HEK293 (cell line): ENCODE results near the gene SIGMAR1.

Experiments used
- ATF2 ChIP-seq: fragments of 450-650 bp; formaldehyde crosslinking; IDR thresholded peaks from 2 replicates; pipeline ENCODE4 v1.5.1; 2016; ENCODE audit warnings: missing biosample characterization, missing genetic modification characterization, low read depth
- CTCF ChIP-seq: fragments of 450-650 bp; formaldehyde crosslinking; IDR thresholded peaks from 2 replicates; pipeline ENCODE4 v1.5.1; 2016; ENCODE audit warnings: missing biosample characterization, missing genetic modification characterization
- EGR2 ChIP-seq: fragments of 450-650 bp; formaldehyde crosslinking; IDR thresholded peaks from 2 replicates; pipeline ENCODE4 v1.5.1; 2016; ENCODE audit warnings: low read depth, missing biosample characterization, missing genetic modification characterization
- FEZF1 ChIP-seq: fragments of 450-650 bp; formaldehyde crosslinking; IDR thresholded peaks from 2 replicates; pipeline ENCODE4 v1.5.1; 2016; ENCODE audit warnings: missing biosample characterization, missing genetic modification characterization
- KLF10 ChIP-seq: fragments of 450-650 bp; IDR thresholded peaks from 2 replicates; pipeline ENCODE4 v1.5.1; 2018; ENCODE audit warnings: missing biosample characterization, mild to moderate bottlenecking, missing genetic modification characterization
- KLF8 ChIP-seq: fragments of 450-650 bp; formaldehyde crosslinking; IDR thresholded peaks from 2 replicates; pipeline ENCODE4 v1.5.1; 2016; ENCODE audit warnings: missing biosample characterization, missing genetic modification characterization
- MZF1 ChIP-seq: fragments of 450-650 bp; formaldehyde crosslinking; IDR thresholded peaks from 2 replicates; pipeline ENCODE4 v1.5.1; 2017; ENCODE audit warnings: missing biosample characterization, missing genetic modification characterization, borderline replicate concordance
- REPIN1 ChIP-seq: fragments of 450-650 bp; formaldehyde crosslinking; IDR thresholded peaks from 2 replicates; pipeline ENCODE4 v1.5.1; 2017; ENCODE audit warnings: missing biosample characterization, missing genetic modification characterization, low read depth
- SP3 ChIP-seq: fragments of 450-650 bp; formaldehyde crosslinking; IDR thresholded peaks from 2 replicates; pipeline ENCODE4 v1.5.1; 2016; ENCODE audit warnings: missing biosample characterization, missing genetic modification characterization
- TCF7L2 ChIP-seq: IDR thresholded peaks from 2 replicates; pipeline ENCODE4 v1.6.1; 2011; ENCODE audit warnings: low read depth, mild to moderate bottlenecking, inconsistent platforms, low read length, moderate library complexity, borderline replicate concordance
- YY2 ChIP-seq: fragments of 450-650 bp; formaldehyde crosslinking; IDR thresholded peaks from 2 replicates; pipeline ENCODE4 v1.5.1; 2016; ENCODE audit warnings: missing biosample characterization, missing genetic modification characterization
- ZBTB21 ChIP-seq: fragments of 450-650 bp; formaldehyde crosslinking; IDR thresholded peaks from 2 replicates; pipeline ENCODE4 v1.5.1; 2017; ENCODE audit warnings: missing biosample characterization, missing genetic modification characterization
- ZBTB8A ChIP-seq: fragments of 450-650 bp; formaldehyde crosslinking; IDR thresholded peaks from 2 replicates; pipeline ENCODE4 v1.5.1; 2016; ENCODE audit warnings: missing biosample characterization, missing genetic modification characterization
- ZFP37 ChIP-seq: fragments of 450-650 bp; formaldehyde crosslinking; IDR thresholded peaks from 2 replicates; pipeline ENCODE4 v1.5.1; 2016; ENCODE audit warnings: missing biosample characterization, missing genetic modification characterization
- ZNF114 ChIP-seq: fragments of 450-650 bp; formaldehyde crosslinking; IDR thresholded peaks from 2 replicates; pipeline ENCODE4 v1.5.0; 2017; ENCODE audit warnings: missing biosample characterization, missing genetic modification characterization
- ZNF214 ChIP-seq: fragments of 450-650 bp; formaldehyde crosslinking; IDR thresholded peaks from 2 replicates; pipeline ENCODE4 v1.5.1; 2017; ENCODE audit warnings: missing biosample characterization, mild to moderate bottlenecking, missing genetic modification characterization, borderline replicate concordance
- ZNF221 ChIP-seq: fragments of 450-650 bp; formaldehyde crosslinking; IDR thresholded peaks from 2 replicates; pipeline ENCODE4 v1.5.1; 2017; ENCODE audit warnings: missing biosample characterization, missing genetic modification characterization, borderline replicate concordance
- ZNF311 ChIP-seq: fragments of 450-650 bp; formaldehyde crosslinking; IDR thresholded peaks from 2 replicates; pipeline ENCODE4 v1.5.1; 2017; ENCODE audit warnings: missing biosample characterization, missing genetic modification characterization, borderline replicate concordance
- ZNF366 ChIP-seq: fragments of 450-650 bp; formaldehyde crosslinking; conservative IDR thresholded peaks from 2 replicates; pipeline ENCODE4 v1.5.1; 2016; ENCODE audit warnings: missing biosample characterization, missing genetic modification characterization
- ZNF473 ChIP-seq: fragments of 450-650 bp; formaldehyde crosslinking; IDR thresholded peaks from 2 replicates; pipeline ENCODE4 v1.5.1; 2017; ENCODE audit warnings: missing biosample characterization, missing genetic modification characterization
- ZNF555 ChIP-seq: fragments of 450-650 bp; formaldehyde crosslinking; conservative IDR thresholded peaks from 2 replicates; pipeline ENCODE4 v1.5.1; 2017; ENCODE audit warnings: missing biosample characterization, mild to moderate bottlenecking, missing genetic modification characterization, inconsistent platforms
- ZNF560 ChIP-seq: fragments of 450-650 bp; formaldehyde crosslinking; IDR thresholded peaks from 2 replicates; pipeline ENCODE4 v1.5.1; 2017; ENCODE audit warnings: missing biosample characterization, missing genetic modification characterization, borderline replicate concordance
- ZNF585B ChIP-seq: fragments of 450-650 bp; formaldehyde crosslinking; IDR thresholded peaks from 2 replicates; pipeline ENCODE4 v1.5.1; 2016; ENCODE audit warnings: missing biosample characterization, missing genetic modification characterization
- ZNF626 ChIP-seq: fragments of 450-650 bp; sonication (Bioruptor Pico); formaldehyde crosslinking; IDR thresholded peaks from 2 replicates; pipeline ENCODE4 v1.5.1; 2018; ENCODE audit warnings: missing biosample characterization, missing genetic modification characterization, inconsistent platforms
- ZNF658 ChIP-seq: fragments of 450-650 bp; formaldehyde crosslinking; IDR thresholded peaks from 2 replicates; pipeline ENCODE4; 2016; ENCODE audit warnings: missing biosample characterization, missing genetic modification characterization
- ZNF664 ChIP-seq: fragments of 450-650 bp; formaldehyde crosslinking; IDR thresholded peaks from 2 replicates; pipeline ENCODE4 v1.5.1; 2016; ENCODE audit warnings: missing biosample characterization, missing genetic modification characterization
- ZNF785 ChIP-seq: fragments of 450-650 bp; formaldehyde crosslinking; IDR thresholded peaks from 2 replicates; pipeline ENCODE4 v1.5.1; 2016; ENCODE audit warnings: missing biosample characterization, missing genetic modification characterization
- ZSCAN18 ChIP-seq: fragments of 450-650 bp; formaldehyde crosslinking; IDR thresholded peaks from 2 replicates; pipeline ENCODE4 v1.5.1; 2016; ENCODE audit warnings: missing biosample characterization, missing genetic modification characterization
- ZXDB ChIP-seq: fragments of 450-650 bp; formaldehyde crosslinking; IDR thresholded peaks from 2 replicates; pipeline ENCODE4 v1.5.1; 2016; ENCODE audit warnings: missing biosample characterization, missing genetic modification characterization
- TF ChIP-seq, protein P1 (sequence below): fragments of 450-650 bp; formaldehyde crosslinking; IDR thresholded peaks from 2 replicates; pipeline ENCODE4 v1.5.1; 2016; ENCODE audit warnings: missing biosample characterization, missing genetic modification characterization
- TF ChIP-seq, protein P2 (sequence below): fragments of 450-650 bp; formaldehyde crosslinking; IDR thresholded peaks from 2 replicates; pipeline ENCODE4 v1.5.1; 2017; ENCODE audit warnings: missing biosample characterization, missing genetic modification characterization

SIGMAR1 gene

DNA sequence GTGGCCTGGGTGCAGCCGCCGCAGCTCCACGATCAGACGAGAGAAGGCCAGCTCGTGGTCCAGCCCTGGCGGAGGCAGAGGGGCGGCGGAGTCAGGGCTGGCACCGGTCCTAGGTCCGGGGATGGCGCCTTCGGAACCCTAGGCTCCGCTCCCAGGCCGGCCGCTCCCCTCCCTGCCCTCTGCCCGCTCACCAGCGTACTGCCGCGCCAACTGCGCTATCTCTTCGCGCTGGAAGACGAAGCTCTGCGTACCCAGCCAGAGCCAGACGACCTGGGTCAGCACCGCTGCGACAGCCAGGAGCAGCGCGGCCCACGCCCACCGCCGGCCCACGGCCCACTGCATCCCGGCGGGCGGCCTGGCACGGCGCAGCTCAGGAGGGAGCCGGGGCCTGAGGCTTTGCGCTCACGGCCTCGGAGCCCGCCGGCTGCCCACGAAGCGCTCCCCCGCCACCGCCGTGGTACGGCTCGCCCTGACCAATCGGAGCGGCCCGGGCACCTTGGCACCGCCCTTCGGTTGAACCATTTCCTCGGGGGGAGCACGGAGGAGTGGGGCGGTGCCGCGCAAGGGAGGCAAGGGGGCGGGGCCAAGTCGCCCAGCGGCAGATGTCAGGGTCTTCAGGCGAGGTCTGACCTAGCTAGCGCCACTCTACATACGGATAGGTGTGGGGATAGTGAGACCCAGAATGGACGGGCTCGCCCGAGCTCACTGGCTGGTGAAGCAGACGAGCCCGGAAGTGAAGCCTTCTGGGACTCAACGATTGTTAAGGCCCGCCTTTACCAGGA lies at the start of gene SIGMAR1 (continued):
- TF ChIP-seq FEZF1 (no peak), ZSCAN18 (no peak), ZNF221 (tag by site-specific recombination) (no peak), ZNF560 (tag by site-specific recombination) (no peak), ZBTB21 (tag by site-specific recombination) (no peak), ZNF473 (tag by site-specific recombination) (no peak), ZNF626 (tag by site-specific recombination) (no peak), ZNF585B (no peak), REPIN1 (tag by site-specific recombination) (peak; percentile 62; the same call in 1 of the 2 replicates), YY2 (no peak), SP3 (peak; percentile 90), ZFP37 (tag by site-specific recombination) (no peak), ZNF555 (tag by site-specific recombination) (no peak), KLF8 (peak; percentile 75; the same call in 1 of the 2 replicates), ZXDB (tag by site-specific recombination) (0 out of 2 replicates have a peak, but pooled peaks have one; percentile 33), EGR2 (tag by site-specific recombination) (peak; percentile 71), CTCF (tag by site-specific recombination) (peak; percentile 20; the same call in 1 of the 2 replicates), ZNF658 (no peak), ZNF785 (tag by site-specific recombination) (0 out of 2 replicates have a peak, but pooled peaks have one; percentile 21), KLF10 (tag by site-specific recombination) (peak; percentile 76), ZNF214 (tag by site-specific recombination) (no peak), MZF1 (no peak; the same call in 1 of the 2 replicates), ZNF366 (tag by site-specific recombination) (no peak), ZNF311 (tag by site-specific recombination) (no peak), ATF2 (tag by site-specific recombination) (no peak), ZBTB8A (tag by site-specific recombination) (peak; percentile 58), ZNF114 (tag by site-specific recombination) (no peak), ZNF664 (tag by site-specific recombination) (no peak), TCF7L2 (no peak)
- TF ChIP-seq, protein P1, sequence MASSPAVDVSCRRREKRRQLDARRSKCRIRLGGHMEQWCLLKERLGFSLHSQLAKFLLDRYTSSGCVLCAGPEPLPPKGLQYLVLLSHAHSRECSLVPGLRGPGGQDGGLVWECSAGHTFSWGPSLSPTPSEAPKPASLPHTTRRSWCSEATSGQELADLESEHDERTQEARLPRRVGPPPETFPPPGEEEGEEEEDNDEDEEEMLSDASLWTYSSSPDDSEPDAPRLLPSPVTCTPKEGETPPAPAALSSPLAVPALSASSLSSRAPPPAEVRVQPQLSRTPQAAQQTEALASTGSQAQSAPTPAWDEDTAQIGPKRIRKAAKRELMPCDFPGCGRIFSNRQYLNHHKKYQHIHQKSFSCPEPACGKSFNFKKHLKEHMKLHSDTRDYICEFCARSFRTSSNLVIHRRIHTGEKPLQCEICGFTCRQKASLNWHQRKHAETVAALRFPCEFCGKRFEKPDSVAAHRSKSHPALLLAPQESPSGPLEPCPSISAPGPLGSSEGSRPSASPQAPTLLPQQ (tag by site-specific recombination), result peak; percentile 63; the same call in 1 of the 2 replicates
- TF ChIP-seq, protein P2, sequence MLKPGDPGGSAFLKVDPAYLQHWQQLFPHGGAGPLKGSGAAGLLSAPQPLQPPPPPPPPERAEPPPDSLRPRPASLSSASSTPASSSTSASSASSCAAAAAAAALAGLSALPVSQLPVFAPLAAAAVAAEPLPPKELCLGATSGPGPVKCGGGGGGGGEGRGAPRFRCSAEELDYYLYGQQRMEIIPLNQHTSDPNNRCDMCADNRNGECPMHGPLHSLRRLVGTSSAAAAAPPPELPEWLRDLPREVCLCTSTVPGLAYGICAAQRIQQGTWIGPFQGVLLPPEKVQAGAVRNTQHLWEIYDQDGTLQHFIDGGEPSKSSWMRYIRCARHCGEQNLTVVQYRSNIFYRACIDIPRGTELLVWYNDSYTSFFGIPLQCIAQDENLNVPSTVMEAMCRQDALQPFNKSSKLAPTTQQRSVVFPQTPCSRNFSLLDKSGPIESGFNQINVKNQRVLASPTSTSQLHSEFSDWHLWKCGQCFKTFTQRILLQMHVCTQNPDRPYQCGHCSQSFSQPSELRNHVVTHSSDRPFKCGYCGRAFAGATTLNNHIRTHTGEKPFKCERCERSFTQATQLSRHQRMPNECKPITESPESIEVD (tag by site-specific recombination), result no peak
